HEK293 (cell line): ENCODE data around the gene COPZ1.

Source experiments
- EGR2 ChIP-seq: fragments of 450-650 bp; formaldehyde crosslinking; IDR thresholded peaks from 2 replicates; pipeline ENCODE4 v1.5.1; 2016; ENCODE audit warnings: low read depth, missing biosample characterization, missing genetic modification characterization
- FEZF1 ChIP-seq: fragments of 450-650 bp; formaldehyde crosslinking; IDR thresholded peaks from 2 replicates; pipeline ENCODE4 v1.5.1; 2016; ENCODE audit warnings: missing biosample characterization, missing genetic modification characterization
- INSM2 ChIP-seq: fragments of 450-650 bp; formaldehyde crosslinking; IDR thresholded peaks from 2 replicates; pipeline ENCODE4 v1.5.1; 2016; ENCODE audit warnings: missing biosample characterization, missing genetic modification characterization
- KLF1 ChIP-seq: fragments of 450-650 bp; formaldehyde crosslinking; IDR thresholded peaks from 2 replicates; pipeline ENCODE4 v1.5.1; 2016; ENCODE audit warnings: missing biosample characterization, missing genetic modification characterization
- KLF17 ChIP-seq: fragments of 450-650 bp; formaldehyde crosslinking; IDR thresholded peaks from 2 replicates; pipeline ENCODE4 v1.5.1; 2016; ENCODE audit warnings: missing biosample characterization, missing genetic modification characterization
- KLF8 ChIP-seq: fragments of 450-650 bp; formaldehyde crosslinking; IDR thresholded peaks from 2 replicates; pipeline ENCODE4 v1.5.1; 2016; ENCODE audit warnings: missing biosample characterization, missing genetic modification characterization
- KLF9 ChIP-seq: fragments of 450-650 bp; formaldehyde crosslinking; IDR thresholded peaks from 2 replicates; pipeline ENCODE4 v1.5.1; 2016; ENCODE audit warnings: missing biosample characterization, missing genetic modification characterization, low read depth
- MZF1 ChIP-seq: fragments of 450-650 bp; formaldehyde crosslinking; IDR thresholded peaks from 2 replicates; pipeline ENCODE4 v1.5.1; 2017; ENCODE audit warnings: missing biosample characterization, missing genetic modification characterization, borderline replicate concordance
- PRDM10 ChIP-seq: fragments of 450-650 bp; formaldehyde crosslinking; IDR thresholded peaks from 2 replicates; pipeline ENCODE4 v1.5.1; 2016; ENCODE audit warnings: missing biosample characterization, missing genetic modification characterization
- SCRT1 ChIP-seq: fragments of 450-650 bp; formaldehyde crosslinking; IDR thresholded peaks from 2 replicates; pipeline ENCODE4 v1.5.1; 2016; ENCODE audit warnings: missing biosample characterization, missing genetic modification characterization, borderline replicate concordance
- SP3 ChIP-seq: fragments of 450-650 bp; formaldehyde crosslinking; IDR thresholded peaks from 2 replicates; pipeline ENCODE4 v1.5.1; 2016; ENCODE audit warnings: missing biosample characterization, missing genetic modification characterization
- TRIM28 ChIP-seq: IDR thresholded peaks from 2 replicates; pipeline ENCODE4 v1.6.1; 2011; ENCODE audit warnings: low read length, control low read depth, borderline replicate concordance
- WT1 ChIP-seq: fragments of 450-650 bp; formaldehyde crosslinking; IDR thresholded peaks from 2 replicates; pipeline ENCODE4 v1.5.1; 2016; ENCODE audit warnings: missing biosample characterization, missing genetic modification characterization
- YY1 ChIP-seq: fragments of 450-650 bp; formaldehyde crosslinking; IDR thresholded peaks from 2 replicates; pipeline ENCODE4 v1.5.1; 2018; ENCODE audit warnings: missing biosample characterization, missing genetic modification characterization
- ZBTB1 ChIP-seq: fragments of 450-650 bp; formaldehyde crosslinking; IDR thresholded peaks from 2 replicates; pipeline ENCODE4 v1.5.1; 2016; ENCODE audit warnings: missing biosample characterization, missing genetic modification characterization
- ZBTB17 ChIP-seq: fragments of 450-650 bp; formaldehyde crosslinking; IDR thresholded peaks from 2 replicates; pipeline ENCODE4 v1.5.1; 2016; ENCODE audit warnings: missing biosample characterization, missing genetic modification characterization
- ZBTB20 ChIP-seq: fragments of 450-650 bp; formaldehyde crosslinking; IDR thresholded peaks from 2 replicates; pipeline ENCODE4 v1.5.1; 2016; ENCODE audit warnings: missing biosample characterization, missing genetic modification characterization
- ZBTB44 ChIP-seq: fragments of 450-650 bp; IDR thresholded peaks from 2 replicates; pipeline ENCODE4 v1.5.1; 2018; ENCODE audit warnings: missing biosample characterization, mild to moderate bottlenecking, missing genetic modification characterization
- ZNF10 ChIP-seq: fragments of 450-650 bp; formaldehyde crosslinking; IDR thresholded peaks from 2 replicates; pipeline ENCODE4 v1.5.1; 2017; ENCODE audit warnings: missing biosample characterization, missing genetic modification characterization
- ZNF324 ChIP-seq: fragments of 450-650 bp; formaldehyde crosslinking; IDR thresholded peaks from 2 replicates; pipeline ENCODE4 v1.5.1; 2016; ENCODE audit warnings: missing biosample characterization, missing genetic modification characterization
- ZNF449 ChIP-seq: fragments of 450-650 bp; formaldehyde crosslinking; IDR thresholded peaks from 2 replicates; pipeline ENCODE4 v1.5.1; 2017; ENCODE audit warnings: missing biosample characterization, mild to moderate bottlenecking, missing genetic modification characterization, moderate library complexity
- ZNF510 ChIP-seq: fragments of 450-650 bp; formaldehyde crosslinking; IDR thresholded peaks from 2 replicates; pipeline ENCODE4 v1.5.1; 2018; ENCODE audit warnings: mild to moderate bottlenecking, missing genetic modification characterization, missing biosample characterization; ENCODE audit not compliant: insufficient replicate concordance
- ZNF558 ChIP-seq: fragments of 450-650 bp; formaldehyde crosslinking; IDR thresholded peaks from 2 replicates; pipeline ENCODE4 v1.5.1; 2016; ENCODE audit warnings: missing biosample characterization, missing genetic modification characterization
- ZNF658 ChIP-seq: fragments of 450-650 bp; formaldehyde crosslinking; IDR thresholded peaks from 2 replicates; pipeline ENCODE4; 2016; ENCODE audit warnings: missing biosample characterization, missing genetic modification characterization
- ZSCAN23 ChIP-seq: fragments of 450-650 bp; formaldehyde crosslinking; IDR thresholded peaks from 2 replicates; pipeline ENCODE4 v1.5.1; 2016; ENCODE audit warnings: missing biosample characterization, missing genetic modification characterization
- TF ChIP-seq, protein P1 (sequence below): fragments of 450-650 bp; formaldehyde crosslinking; IDR thresholded peaks from 2 replicates; pipeline ENCODE4 v1.5.1; 2016; ENCODE audit warnings: missing biosample characterization, missing genetic modification characterization
- TF ChIP-seq, protein P2 (sequence below): fragments of 450-650 bp; formaldehyde crosslinking; IDR thresholded peaks from 2 replicates; pipeline ENCODE4 v1.5.1; 2016; ENCODE audit warnings: missing biosample characterization, missing genetic modification characterization

The COPZ1 gene

GRCh38 chr12:54279632-54280467 lies 45.1 kb upstream of the COPZ1 start, which contains the start of gene CBX5 (continued):
- TF ChIP-seq, protein P1, sequence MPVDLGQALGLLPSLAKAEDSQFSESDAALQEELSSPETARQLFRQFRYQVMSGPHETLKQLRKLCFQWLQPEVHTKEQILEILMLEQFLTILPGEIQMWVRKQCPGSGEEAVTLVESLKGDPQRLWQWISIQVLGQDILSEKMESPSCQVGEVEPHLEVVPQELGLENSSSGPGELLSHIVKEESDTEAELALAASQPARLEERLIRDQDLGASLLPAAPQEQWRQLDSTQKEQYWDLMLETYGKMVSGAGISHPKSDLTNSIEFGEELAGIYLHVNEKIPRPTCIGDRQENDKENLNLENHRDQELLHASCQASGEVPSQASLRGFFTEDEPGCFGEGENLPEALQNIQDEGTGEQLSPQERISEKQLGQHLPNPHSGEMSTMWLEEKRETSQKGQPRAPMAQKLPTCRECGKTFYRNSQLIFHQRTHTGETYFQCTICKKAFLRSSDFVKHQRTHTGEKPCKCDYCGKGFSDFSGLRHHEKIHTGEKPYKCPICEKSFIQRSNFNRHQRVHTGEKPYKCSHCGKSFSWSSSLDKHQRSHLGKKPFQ (tag by site-specific recombination): no peak
- TF ChIP-seq KLF17: peak; percentile 45
- TF ChIP-seq EGR2 (tag by site-specific recombination): peak; percentile 55; the same call in 1 of the 2 replicates
- TF ChIP-seq MZF1: 0 out of 2 replicates have a peak, but pooled peaks have one; percentile 9
- peak; percentile 88 for TF ChIP-seq ZBTB17 (tag by site-specific recombination)
- no peak for TF ChIP-seq ZBTB1 (tag by site-specific recombination)
- TF ChIP-seq ZNF558 (tag by site-specific recombination): peak; percentile 13; the same call in 1 of the 2 replicates
- peak; percentile 70 for TF ChIP-seq YY1 (tag by site-specific recombination)
- peak; percentile 88 for TF ChIP-seq PRDM10
- TF ChIP-seq SP3: peak; percentile 79
- no peak for TF ChIP-seq KLF1 (tag by site-specific recombination)
- TF ChIP-seq, protein P2, sequence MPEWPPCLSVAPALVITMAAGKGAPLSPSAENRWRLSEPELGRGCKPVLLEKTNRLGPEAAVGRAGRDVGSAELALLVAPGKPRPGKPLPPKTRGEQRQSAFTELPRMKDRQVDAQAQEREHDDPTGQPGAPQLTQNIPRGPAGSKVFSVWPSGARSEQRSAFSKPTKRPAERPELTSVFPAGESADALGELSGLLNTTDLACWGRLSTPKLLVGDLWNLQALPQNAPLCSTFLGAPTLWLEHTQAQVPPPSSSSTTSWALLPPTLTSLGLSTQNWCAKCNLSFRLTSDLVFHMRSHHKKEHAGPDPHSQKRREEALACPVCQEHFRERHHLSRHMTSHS (tag by site-specific recombination): no peak
- peak; percentile 82 for TF ChIP-seq KLF8 (tag by site-specific recombination)
- peak; percentile 19; the same call in 1 of the 2 replicates for TF ChIP-seq FEZF1 (tag by site-specific recombination)
- TF ChIP-seq INSM2 (tag by site-specific recombination): peak; percentile 99
- TF ChIP-seq TRIM28: 0 out of 2 replicates have a peak, but pooled peaks have one; percentile 60
- peak; percentile 41; the same call in 1 of the 2 replicates for TF ChIP-seq ZNF10 (tag by site-specific recombination)
- peak; percentile 28; the same call in 1 of the 2 replicates for TF ChIP-seq ZSCAN23 (tag by site-specific recombination)
- TF ChIP-seq ZNF510 (tag by site-specific recombination): no peak
- TF ChIP-seq KLF9 (tag by site-specific recombination): 0 out of 2 replicates have a peak, but pooled peaks have one; percentile 36
- no peak for TF ChIP-seq ZBTB44 (tag by site-specific recombination)
- peak; percentile 98 for TF ChIP-seq ZNF449 (tag by site-specific recombination)
- no peak for TF ChIP-seq SCRT1 (tag by site-specific recombination)
- 0 out of 2 replicates have a peak, but pooled peaks have one; percentile 61 for TF ChIP-seq ZNF324 (tag by site-specific recombination)
- peak; percentile 86; the same call in 1 of the 2 replicates for TF ChIP-seq ZBTB20 (tag by site-specific recombination)
- TF ChIP-seq ZNF658 (tag by site-specific recombination): no peak
- peak; percentile 56 for TF ChIP-seq WT1 (tag by site-specific recombination)
